HG02885 (cell line): ENCODE data around the gene NPIPB9.

Source experiments
- ATAC-seq: cut with Tn5 transposase; IDR thresholded peaks from one replicate; pipeline ENCODE4 v1.9.1; 2021; ENCODE audit warnings: mild to moderate bottlenecking; ENCODE audit not compliant: unreplicated experiment, poor library complexity

Gene NPIPB9

GRCh38 chr16:28821874-28822519 is 70.4 kb downstream of the NPIPB9 start:
- no peak for ATAC-seq
